Measurements from ENCODE around the gene HPCAL1.

GRCh38 chr2:10345126-10345525 is 42.4 kb downstream of the HPCAL1 start:
- no peak for TF ChIP-seq CTCF (IDR thresholded peaks at IDR 0.05; ENCODE audit: extremely low read depth in 1 of 2, insufficient read depth in 1 of 2, low read depth in 1 of 2, low read length in 2 of 2)
- TF ChIP-seq POLR2A (IDR thresholded peaks at IDR 0.05; ENCODE audit: low read depth, low read length) = no peak

Measured in endothelial cell of umbilical vein (primary cell).